Measurements from ENCODE around the gene TMX4. TPM values are rescaled to one million over a fixed set of nuclear protein-coding genes. Genes with fewer than 3 reads are reported as not detected.

Gene TMX4
- total RNA-seq, 1 experiment from 2014 or later = 12.0 TPM

DNA sequence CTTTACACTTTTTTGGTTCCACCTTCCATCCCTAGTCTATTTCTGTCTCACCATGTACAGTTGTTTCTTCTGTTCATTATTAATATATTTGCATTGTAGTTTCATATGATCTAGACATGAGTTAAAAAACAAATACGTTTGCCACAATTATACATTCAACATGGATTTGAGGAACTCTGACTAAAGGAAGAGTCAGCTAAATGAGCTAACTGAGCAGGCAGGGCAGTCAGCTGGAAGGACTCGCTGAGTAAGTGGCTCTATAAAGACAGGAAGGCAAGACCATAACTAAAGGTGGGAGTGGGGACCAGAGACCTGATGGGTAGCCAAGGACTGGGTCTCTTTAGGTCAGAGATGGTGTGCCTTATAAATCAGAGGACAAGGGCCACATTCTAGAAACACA, 26.3 kb downstream of the TMX4 start:
- no peaks in the 10 kb centered on the region for H4K20me1 ChIP-seq (ENCODE audit: insufficient read depth)
- H2AFZ ChIP-seq (ENCODE audit: low read depth, low read length, poor library complexity, severe bottlenecking) = no peak overlapping the region
- no peaks in the 10 kb centered on the region for H3K79me2 ChIP-seq (ENCODE audit: insufficient read depth, low read length)
- H3K9ac ChIP-seq (ENCODE audit: low read length) = no peak overlapping the region
- no peaks in the 10 kb centered on the region for H3K36me3 ChIP-seq (ENCODE audit: control insufficient read depth in 1 of 2, insufficient read depth in 2 of 2, low read length in 2 of 2)
- RAD21 ChIA-PET (ENCODE audit: low non-redundant PET in 1 of 2, low total read pairs in 2 of 2, uncharacterized antibody in 2 of 2, unreplicated experiment in 2 of 2) = no interaction called here
- POLR2A ChIA-PET = no interaction called here
- H3K4me2 ChIP-seq (ENCODE audit: low read length) = no peak overlapping the region
- no peaks in the 10 kb centered on the region for H3K27me3 ChIP-seq (ENCODE audit: insufficient read depth, low read length)
- H3K9me3 ChIP-seq (ENCODE audit: control insufficient read depth in 1 of 2, insufficient read depth in 1 of 2, low read depth in 1 of 2, low read length in 2 of 2) = 0 out of 4 replicates have a peak, but pooled peaks cover 0 to 6% of the 10 kb centered on the region in 2 experiments
- TF ChIP-seq SRF (IDR thresholded peaks at IDR 0.05; ENCODE audit: low read depth) (no peak), POLR2A (IDR thresholded peaks at IDR 0.05; ENCODE audit: borderline replicate concordance, extremely low read depth, insufficient read depth, insufficient read length) (no peak), EGR1 (IDR thresholded peaks at IDR 0.05; ENCODE audit: low read depth) (no peak), ZFX (IDR thresholded peaks at IDR 0.05) (no peak), EZH2phosphoT487 (IDR thresholded peaks at IDR 0.05; ENCODE audit: borderline replicate concordance) (no peak), CEBPB (IDR thresholded peaks at IDR 0.05; ENCODE audit: low read depth) (no peak)
- TF ChIP-seq, protein P1, sequence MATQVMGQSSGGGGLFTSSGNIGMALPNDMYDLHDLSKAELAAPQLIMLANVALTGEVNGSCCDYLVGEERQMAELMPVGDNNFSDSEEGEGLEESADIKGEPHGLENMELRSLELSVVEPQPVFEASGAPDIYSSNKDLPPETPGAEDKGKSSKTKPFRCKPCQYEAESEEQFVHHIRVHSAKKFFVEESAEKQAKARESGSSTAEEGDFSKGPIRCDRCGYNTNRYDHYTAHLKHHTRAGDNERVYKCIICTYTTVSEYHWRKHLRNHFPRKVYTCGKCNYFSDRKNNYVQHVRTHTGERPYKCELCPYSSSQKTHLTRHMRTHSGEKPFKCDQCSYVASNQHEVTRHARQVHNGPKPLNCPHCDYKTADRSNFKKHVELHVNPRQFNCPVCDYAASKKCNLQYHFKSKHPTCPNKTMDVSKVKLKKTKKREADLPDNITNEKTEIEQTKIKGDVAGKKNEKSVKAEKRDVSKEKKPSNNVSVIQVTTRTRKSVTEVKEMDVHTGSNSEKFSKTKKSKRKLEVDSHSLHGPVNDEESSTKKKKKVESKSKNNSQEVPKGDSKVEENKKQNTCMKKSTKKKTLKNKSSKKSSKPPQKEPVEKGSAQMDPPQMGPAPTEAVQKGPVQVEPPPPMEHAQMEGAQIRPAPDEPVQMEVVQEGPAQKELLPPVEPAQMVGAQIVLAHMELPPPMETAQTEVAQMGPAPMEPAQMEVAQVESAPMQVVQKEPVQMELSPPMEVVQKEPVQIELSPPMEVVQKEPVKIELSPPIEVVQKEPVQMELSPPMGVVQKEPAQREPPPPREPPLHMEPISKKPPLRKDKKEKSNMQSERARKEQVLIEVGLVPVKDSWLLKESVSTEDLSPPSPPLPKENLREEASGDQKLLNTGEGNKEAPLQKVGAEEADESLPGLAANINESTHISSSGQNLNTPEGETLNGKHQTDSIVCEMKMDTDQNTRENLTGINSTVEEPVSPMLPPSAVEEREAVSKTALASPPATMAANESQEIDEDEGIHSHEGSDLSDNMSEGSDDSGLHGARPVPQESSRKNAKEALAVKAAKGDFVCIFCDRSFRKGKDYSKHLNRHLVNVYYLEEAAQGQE (IDR thresholded peaks at IDR 0.05; ENCODE audit: low read depth) = no peak
- TF ChIP-seq, protein P2, sequence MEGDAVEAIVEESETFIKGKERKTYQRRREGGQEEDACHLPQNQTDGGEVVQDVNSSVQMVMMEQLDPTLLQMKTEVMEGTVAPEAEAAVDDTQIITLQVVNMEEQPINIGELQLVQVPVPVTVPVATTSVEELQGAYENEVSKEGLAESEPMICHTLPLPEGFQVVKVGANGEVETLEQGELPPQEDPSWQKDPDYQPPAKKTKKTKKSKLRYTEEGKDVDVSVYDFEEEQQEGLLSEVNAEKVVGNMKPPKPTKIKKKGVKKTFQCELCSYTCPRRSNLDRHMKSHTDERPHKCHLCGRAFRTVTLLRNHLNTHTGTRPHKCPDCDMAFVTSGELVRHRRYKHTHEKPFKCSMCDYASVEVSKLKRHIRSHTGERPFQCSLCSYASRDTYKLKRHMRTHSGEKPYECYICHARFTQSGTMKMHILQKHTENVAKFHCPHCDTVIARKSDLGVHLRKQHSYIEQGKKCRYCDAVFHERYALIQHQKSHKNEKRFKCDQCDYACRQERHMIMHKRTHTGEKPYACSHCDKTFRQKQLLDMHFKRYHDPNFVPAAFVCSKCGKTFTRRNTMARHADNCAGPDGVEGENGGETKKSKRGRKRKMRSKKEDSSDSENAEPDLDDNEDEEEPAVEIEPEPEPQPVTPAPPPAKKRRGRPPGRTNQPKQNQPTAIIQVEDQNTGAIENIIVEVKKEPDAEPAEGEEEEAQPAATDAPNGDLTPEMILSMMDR (IDR thresholded peaks at IDR 0.05 in 2 of 3, conservative IDR thresholded peaks at IDR 0.05 in 1 of 3; ENCODE audit: borderline replicate concordance in 1 of 3, insufficient read depth in 1 of 3, low read depth in 2 of 3, low read length in 2 of 3) = no peak
- ATAC-seq = no peak
- intact Hi-C loops (cut with micrococcal nuclease) = no loop called here
- no TSS peak for BruUV-seq (replicated peaks)
- H3K4me3 ChIP-seq (replicated peaks in 1 of 2; ENCODE audit: low read depth in 1 of 2, low read length in 2 of 2) = no peak overlapping the region
- CTCF ChIA-PET = no interaction called here
- H3K4me1 ChIP-seq (ENCODE audit: control insufficient read depth in 1 of 2, insufficient read depth in 2 of 2, low read length in 2 of 2) = no peaks in the 10 kb centered on the region
- no peak overlapping the region for H3K27ac ChIP-seq (ENCODE audit: low read depth, low read length)
- DNase-seq (ENCODE audit: low read depth, low spot score) = no peak
- no peaks in the 10 kb centered on the region for H3K9me2 ChIP-seq (ENCODE audit: insufficient read depth)

All from HCT116 (cell line).